NCI-H146 (cell line): ENCODE results near the gene PRKCE.

ENCODE experiments used
- DNase-seq: peaks from one replicate; lab custom pipeline; 2025; lab: John Stamatoyannopoulos, UW

Gene PRKCE

DNA sequence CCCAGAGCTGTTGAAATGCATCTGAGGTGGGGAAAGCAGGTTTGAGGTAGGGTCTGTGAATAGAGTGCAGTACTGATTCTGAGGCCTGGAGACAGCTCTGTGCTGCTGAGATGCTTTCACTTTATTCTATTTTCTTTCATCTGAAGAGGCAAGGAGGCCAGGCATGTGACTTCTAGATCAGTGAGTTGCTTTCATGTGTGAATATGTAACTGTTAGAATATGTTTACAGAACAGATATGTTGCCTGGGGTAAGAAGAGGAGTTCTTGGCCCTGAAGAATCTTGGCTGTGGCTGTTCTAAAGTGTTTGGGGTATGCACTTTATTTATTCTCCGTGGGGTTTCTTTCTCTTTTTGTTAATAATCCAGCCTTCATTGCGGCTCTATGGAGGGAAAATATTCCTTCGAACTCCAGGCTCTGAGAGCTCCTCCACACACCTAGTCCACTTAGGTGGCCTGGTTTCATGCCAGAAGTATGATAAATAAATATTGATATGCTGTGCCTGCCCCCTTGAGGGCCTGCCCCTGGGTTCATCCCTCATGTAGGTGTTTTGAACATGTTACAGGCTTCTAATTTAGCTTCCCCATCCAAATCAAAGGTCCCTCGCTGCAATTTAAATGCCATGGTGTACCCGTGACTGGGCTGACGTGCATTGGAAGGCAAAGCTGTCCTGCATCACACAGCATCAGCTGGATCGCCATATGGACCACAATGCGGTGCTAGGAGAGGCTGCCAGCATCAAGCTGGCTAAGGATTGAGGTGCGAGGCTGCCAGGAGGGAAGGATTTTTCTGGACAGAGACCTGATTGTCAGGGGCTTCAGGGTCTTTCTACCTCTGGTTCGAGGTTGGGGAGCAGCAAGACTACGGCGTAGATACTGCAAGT, 102.9 kb downstream of the PRKCE start:
- no peak for DNase-seq

DNA sequence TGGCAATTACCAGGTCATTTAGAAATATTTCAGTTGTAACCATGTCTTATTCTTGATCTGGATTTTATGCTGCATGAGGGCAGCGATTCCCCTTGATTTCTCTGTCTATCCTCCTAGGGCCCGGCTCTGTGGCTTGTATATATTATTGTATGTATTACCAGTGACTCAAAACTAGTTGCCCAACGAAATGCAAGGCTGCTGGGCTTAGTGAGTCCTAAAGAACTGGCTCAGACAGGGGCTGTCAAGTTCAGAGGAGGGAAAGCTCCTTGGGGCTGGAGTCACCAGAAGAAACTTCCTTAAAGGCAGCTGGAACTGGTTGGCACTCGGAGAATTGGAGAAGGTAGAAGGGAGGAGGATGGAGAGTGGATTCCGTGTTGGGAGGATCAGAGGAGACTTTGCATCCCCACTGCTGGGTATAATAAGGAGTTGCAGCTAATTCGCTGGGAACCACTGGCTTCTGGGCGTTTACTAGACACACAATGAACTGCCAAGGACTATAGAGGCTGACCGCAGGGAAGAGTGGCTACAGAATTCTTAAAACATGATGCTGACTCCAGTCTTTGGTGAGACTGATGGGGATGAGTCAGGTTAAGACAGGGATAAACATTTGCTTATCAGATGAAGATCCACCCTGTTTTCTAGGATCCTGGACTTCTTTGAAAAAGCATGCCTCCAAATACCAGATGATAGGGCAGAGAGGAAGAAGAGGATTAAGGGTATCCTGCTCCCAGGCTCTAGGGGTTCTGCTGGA, 104.3 kb downstream of the PRKCE start:
- no peak for DNase-seq

DNA sequence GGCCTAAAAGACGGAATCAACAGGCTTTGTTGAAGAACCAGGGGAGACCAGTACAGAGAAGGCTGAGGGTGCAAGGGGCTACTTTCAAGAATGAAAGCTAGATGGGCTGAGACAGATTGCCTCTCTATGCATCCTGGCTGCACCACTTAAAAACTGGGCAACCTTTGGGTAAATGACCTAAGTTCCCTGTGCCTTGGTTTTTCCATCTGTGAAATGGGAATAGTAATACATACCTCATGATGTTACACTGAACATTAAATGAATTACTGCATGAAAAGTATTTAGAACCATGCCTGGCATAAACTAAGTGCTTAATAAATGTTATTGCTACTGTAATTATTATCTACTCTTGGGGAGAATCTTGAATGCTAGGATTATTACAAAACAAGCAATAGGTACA, 106.5 kb downstream of the PRKCE start:
- no peak for DNase-seq

DNA sequence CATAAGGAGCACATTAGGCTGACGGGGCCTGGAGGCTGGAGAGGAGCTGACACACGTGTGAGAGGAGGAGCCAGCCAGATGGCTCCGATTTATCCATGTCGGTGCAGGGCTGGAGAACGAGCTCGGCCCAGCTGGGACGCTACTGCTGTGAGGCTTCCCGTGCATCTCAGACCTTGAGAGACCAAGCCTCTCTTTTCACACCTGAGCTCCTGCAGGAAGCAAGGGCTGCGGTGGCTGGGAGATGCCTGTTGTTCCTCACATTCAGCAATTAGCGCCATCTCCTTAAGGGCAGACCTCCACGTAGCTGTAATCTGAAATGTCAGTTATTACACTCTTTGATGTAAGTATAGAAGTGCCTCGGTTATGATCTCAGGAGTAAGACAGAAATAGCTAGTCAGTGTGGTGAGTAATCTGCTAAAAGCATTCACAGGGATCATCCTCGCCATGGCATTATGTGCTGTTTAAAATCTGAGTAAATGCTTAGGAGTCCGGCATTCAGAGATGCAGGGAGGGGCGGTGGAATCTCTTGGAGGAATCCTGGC, 107.9 kb downstream of the PRKCE start:
- DNase-seq, result no peak

DNA sequence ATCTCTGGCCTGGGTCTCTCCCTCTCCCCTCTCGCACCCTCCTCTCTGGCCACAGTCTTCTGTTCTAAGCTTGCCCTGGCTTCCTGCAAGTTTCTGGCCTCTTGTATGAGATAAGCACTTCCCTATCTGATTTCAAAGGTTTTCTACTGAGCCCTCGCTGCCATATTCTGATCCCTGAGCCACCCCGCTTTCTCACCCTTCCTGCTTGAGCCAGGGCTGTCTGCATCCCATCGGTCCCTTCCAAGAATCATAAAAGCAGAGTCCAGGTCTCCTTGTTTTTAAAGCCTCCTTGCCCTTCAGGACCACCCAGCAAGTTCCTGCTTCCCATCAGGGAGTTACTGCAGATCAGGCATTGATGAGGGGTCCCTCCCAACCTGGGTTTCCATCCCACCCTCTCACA, 110.2 kb downstream of the PRKCE start:
- DNase-seq, result no peak

DNA sequence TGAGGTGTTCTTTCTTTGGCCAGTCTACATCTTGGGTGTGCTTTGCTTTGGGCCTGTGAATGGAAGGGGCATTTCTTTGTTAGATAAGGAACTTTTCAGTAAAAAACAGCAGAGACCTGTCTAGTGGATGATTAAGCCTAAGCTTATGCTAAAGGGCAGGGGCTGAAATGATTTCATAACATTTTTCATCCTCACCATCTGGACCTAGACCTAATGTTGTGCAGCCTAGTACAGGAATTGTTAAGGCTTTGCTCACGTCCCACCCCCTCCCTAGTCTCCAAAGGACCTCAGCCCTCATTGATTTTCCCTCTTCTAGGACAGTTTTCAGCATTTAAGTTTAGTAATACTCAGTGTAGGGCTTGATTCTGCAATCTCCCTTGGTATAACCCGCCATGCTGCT, 111.8 kb downstream of the PRKCE start:
- no peak for DNase-seq

DNA sequence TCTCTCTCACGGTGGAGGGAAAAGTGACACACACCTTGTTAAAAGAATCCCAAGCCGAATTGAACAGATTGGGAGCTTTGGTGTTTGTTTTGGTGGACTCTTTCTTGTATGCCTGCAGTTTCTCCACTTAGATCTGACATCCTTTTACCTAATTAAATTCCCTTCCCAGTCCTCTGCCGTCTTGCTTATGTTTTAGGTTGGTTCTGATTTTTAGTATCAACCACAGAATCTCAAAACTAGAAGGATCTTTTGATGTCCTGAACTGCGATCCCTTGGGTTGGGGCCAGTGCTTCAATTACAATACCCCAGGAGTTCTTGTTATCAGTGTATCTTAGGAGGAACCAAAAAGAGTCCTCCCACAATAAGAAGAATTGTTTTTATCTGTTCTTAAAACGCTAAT, 112.3 kb downstream of the PRKCE start:
- DNase-seq, result no peak

DNA sequence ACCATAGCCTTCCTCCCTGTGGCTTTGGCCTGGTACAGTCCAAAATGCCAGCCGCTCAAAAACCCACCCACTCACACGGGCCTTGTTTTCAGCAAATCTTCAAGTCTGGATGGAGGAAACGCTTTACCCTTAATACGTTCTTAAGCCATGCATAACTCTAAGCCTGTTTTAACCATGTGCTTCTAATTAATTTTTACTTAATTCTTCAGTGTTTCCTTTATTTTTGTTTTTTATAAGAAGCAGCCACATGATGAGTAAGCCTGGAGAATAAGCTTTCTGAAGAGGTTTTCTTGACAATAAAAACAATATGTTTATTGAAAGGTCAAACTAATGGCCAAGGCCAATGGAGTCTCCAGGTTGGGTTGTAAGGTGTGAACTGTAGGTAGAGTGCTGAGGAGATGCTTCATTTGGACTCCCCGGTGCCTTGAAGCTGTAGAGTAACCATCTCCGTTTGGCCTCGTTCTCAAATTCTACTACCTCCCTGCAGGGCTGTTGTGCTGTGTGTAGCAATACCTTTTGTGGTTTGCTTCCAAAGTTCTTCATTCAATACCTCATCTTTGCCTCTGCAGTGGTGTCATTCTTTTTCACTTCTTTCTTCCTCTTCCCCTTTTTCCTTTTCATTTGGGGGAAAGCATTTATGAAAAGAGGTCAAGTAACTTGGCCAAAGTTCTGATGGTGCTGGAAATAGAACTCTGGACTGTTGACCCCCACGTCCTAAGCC, 113.7 kb downstream of the PRKCE start:
- DNase-seq, result no peak

DNA sequence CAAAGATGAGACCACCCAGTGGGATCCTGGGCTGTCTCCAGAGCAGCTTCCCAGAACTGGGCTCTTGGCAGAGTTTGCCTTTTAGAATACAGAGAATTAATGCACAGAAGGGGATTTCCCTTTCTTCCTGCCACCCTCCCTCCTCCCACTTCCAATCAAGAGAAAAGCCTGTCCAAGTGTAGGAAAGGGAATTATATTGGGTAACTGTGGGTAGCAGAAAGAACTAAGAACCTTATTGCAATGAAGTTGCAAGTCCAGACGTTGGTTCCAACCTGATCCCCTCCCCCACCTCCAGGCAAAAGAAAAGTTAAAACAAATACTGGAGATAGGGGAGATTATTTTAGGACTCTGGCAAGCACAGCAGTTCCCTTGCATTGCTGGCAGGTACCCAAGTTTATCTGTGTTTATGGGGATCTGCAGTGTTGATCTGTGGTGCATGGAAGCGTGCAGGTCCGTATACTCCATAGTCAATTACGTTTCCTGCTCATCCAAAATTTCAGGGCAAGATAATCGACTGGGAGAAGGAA, 114.3 kb downstream of the PRKCE start:
- no peak for DNase-seq

DNA sequence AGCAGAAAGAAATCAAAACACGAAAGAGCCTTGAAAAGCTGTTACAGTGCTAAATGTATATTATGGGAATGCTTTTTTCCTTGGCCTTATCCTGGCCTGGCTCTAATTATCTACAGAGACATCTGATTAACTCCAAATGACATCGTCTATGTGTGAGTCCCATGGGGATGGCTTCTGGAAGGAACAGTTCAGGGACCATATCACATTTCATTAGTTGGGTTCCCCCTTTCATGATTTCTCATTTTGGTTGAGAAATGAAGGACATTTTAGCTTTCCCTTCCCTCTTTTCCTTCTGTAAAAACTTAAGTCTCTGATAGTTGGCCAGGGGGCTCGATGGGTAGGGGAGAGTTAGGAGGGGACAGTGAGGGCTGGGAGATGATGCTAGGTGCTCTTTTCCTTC, 116.7 kb downstream of the PRKCE start:
- DNase-seq, result no peak

DNA sequence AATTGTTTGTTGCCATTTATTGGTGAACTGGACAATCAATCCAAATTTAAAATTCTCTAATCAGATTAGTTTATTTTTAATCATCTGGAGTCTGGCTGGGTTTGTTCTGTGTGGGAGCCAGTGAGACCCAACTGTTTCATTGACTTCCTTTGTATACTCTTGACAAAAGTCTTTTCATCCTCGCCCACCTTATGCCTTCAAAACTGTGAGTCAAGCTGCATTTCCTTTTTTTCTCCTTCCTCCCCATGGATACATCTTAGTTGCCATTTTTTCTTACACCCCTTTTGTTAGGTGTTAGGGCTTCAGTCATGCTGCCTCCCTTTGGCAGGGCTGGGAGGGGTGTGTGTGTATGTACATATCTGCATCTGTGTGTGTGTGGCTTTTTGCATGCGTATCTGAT, 117.6 kb downstream of the PRKCE start:
- DNase-seq, result no peak

DNA sequence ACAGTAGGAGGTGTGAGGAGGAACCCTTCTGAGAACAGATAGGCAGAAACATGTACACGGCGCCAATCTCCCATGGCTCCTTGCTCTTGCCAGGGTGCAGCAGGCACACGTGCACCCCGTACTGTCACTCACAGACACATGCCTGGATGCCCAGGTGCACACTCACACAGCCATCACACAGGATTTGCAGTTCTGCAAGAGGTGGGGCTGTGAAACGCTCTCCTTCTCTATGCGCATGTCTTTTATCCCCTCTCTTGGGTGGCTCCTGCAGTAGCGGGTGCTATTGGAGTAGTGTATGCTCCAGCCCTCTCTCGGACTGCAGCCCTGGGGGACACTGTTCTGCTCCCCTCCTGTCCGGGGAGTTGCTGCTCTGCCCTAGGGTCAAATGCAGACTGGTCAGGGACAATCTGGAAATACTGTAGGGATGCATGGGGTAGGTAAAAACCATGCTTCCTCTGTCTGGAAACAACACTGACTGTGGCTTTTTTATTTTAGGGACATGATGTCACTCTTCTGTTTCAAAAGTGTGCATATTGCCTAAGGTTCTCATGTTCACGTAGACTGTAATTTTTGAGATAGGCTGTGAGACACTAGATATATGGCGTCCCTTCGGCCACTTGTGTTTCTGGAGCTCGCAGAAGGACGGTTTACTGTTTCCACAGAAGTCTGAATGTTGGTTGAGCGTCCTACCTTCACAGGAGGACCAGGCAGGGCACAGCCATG, 118.5 kb downstream of the PRKCE start:
- DNase-seq, result no peak

DNA sequence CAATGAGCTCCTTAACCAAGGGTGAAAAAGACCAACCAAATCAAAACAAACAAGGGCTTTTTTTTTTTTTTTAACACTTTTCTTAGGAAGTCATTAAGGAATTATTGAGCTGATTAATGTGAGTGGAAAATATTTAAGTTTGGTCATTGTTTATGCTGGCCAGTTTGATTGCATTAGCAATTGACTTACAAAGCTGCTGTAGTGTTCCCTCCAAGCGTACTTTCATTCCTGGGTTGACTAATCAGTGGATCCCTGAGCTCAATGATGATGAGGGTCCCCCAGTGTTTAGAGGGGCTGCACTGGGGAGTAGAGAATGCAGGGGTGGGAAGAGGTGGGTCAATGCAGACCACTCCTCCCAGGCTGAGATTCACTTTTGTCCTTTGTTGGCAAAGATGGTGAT, 119.3 kb downstream of the PRKCE start:
- DNase-seq, result no peak

DNA sequence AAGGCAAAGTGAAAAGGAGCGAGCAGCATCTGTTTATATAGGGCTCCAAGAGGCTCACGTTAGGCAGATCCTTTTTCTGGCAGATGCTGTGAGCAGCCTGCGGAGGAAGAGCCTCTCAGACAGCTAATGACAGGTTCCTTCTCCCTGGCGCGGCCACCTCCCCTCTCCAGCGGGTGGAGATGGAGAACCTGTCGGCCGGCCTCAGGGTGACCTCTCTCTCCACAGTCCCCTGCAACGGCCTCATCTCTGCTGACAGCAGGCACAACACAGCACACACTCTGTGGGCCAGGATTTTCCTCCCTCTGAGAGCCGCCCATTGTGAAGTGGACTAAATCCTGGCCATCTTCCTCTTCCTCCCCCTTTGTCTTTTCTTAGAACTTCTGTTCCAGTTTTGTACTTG, 119.8 kb downstream of the PRKCE start:
- peak; percentile 66 for DNase-seq

DNA sequence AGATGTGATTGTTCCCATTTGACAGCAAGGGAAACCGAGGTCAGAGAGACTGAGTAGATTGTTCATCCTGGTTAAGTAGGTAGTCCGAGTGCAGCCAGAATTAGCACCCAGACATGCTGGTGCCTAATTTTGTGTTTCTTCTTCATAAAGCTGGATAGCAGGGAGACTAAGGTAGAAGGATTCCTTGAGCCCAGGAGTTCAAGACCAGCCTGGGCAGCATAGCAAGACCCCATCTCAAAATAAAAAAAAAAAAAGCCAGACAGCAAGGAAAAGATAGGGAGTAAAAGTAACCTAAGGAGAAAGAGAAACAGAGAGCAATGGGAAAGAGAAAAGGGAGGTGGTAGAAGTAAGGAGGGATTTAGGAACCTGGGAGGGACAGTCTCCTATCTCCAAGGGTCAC, 120.6 kb downstream of the PRKCE start:
- no peak for DNase-seq

DNA sequence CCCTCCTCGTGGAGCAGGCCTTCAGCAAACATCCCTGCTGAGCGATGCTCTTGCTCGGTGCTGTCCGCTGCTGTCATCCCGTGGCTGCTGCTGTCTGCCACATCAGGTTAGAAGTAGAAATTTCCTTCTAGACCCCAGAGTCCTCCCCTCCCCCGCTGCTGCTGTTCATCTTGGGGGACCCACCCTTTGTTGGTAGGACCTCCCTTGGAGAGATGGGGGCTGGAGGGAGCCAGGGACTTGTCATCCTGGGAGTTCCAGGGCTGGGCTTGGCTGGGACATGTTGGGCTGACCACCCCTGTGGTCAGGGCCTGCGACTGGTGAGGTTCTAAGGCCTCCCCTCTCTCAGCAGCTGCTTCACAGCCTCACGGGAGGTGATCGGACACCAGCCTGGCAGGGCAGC, 122.4 kb downstream of the PRKCE start:
- DNase-seq, result no peak

DNA sequence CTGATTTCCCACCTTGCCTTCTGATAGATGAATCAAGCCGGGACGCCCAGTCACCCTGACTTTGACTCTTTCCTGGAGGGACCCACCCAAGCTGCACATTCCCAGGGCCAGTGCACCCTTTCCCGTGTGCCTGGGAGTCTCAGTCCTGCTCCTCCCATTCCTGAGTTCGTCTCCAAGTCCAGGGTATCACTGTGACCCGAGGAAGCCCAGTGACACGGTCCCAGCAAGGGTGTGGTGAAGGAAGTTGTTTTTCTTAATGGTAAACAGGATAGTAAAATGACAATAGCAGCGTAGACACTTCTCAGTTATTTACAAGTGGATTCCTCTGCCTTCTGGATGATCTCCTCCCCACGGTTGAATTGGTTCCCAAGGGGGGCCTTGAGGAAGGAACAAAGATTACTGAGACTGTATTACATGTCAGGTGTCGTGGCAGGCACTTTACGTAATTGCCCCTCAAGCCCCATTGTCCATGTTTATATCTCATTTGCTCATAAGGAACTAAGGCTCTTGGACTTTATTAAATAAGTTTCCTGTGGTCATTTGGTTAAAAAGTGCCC, 123.3 kb downstream of the PRKCE start:
- no peak for DNase-seq

DNA sequence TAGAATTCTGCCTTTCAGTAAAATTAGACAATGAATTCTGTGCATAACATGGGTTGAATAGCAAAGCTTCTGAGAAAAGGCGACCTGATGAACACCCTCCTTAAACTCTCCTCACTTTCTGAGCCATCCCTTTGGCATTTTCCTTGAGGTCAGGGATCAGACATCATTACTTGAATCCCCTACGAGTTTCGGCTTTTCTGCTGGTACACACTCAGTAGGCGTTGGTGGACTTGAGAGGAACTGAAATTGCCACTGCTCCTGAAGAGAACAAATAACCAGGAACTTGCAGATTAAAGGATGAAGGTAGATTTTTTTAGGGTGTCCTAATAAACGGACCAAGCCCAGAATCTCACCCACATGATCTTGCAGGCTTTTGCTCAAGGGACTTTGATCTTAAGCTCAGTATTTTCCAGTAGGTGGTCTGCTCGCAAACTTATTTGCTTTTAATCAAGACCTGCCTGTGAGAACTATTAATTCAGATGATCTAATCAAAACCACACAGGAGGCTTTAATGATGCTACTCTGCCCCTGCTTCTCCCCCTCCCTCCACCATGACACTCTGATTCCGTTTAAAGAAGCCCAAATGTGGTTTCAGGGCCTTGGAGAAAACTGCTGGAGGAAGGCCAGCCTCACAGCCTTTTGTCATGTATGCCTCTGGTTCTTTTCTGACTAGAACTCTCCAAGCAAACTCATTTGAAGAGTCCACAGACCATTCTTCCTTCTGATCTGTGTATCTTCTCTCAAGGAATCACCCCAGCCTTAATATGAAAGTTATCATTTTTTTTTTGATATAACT, 124.9 kb downstream of the PRKCE start:
- DNase-seq, result no peak

DNA sequence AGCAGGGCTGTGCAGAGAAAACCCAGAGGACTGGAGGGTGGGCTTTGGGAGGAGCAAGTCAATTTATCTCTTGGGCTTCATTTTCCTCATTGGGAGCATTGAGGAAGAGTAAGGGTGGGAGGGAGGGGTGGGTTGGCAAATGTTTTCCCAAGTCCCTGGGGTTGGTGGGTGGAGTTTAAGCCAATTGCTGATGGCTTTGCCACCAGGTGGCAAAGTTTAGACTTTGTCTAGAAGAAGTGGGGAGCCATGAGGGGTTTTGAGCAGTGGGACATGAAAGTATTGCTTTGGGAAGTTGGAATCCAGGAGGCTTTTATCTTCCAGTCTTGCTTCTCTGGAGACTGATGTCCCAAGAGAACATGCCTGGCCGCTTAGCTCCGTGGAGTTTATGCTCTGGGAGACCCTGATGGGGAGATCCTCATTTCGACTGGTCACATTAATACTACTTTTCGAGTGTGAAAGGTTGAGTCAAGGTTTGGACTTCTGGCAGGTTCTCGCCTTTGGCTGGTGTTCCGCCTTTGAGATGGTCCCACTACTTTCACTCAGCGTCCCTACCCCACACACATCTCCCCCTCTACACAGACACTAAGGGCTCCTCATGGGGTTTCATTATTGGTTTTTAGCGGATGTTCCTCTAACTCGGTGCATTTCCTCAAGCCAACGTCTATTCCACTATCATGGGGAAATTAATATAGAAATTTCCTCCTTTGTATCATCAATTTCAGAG, 126.7 kb downstream of the PRKCE start:
- no peak for DNase-seq

DNA sequence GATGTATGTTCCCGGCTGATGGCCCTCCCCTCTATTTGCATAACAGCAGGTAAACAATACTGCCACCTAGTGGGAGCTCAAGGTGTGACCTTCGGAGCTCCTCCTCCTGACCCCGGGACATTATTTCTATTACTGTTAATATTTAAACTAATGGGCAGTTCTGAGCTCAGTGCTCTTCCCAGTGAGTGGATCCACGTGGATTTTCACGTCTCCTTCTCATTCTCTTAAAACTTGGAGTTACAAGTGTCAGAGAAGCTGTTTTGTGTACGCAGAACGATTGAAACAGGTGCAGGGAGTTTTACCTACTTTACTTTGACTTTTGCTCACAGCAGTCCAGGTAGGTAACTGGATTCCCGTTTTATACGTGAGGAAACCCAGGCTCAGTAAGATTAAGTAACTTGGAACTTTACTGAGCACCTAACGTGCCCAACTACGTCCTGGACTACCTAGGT, 127.3 kb downstream of the PRKCE start:
- peak; percentile 47 for DNase-seq
